HEK293 (cell line): Measurements from ENCODE around the gene GALE.

Experiments
- CTCF ChIA-PET: fragments of 350-600 bp; formaldehyde crosslinking; extraction: SDS; loops from one replicate; lab custom pipeline; 2021; ENCODE audit warnings: antibody characterized with exemption; lab: Yijun Ruan, JAX
- POLR2A ChIA-PET: fragments of 300-600 bp; formaldehyde crosslinking; extraction: SDS; loops from one replicate; lab custom pipeline; 2020; ENCODE audit warnings: antibody characterized with exemption, inconsistent platforms; lab: Yijun Ruan, JAX
- H3K27ac ChIP-seq: fragments of 200-500 bp; sonication (Bioruptor generic); 2 replicates; pipeline ENCODE4 v1.5.1; 2014; ENCODE audit warnings: low read depth, low read length, control low read depth, inconsistent platforms; ENCODE audit errors: extremely low read depth
- H3K36me3 ChIP-seq, 2 experiments: fragments of 200-500 bp in 1 of 2; sonication (Bioruptor generic) in 1 of 2; 1 replicate in 1 of 2; 2 replicates in 1 of 2; pipeline ENCODE4 v1.5.1; 2014 to 2017; ENCODE audit warnings: inconsistent platforms in 2 of 2, low read length in 2 of 2; ENCODE audit not compliant: control insufficient read depth in 2 of 2, insufficient read depth in 1 of 2
- H3K4me1 ChIP-seq: fragments of 200-500 bp; sonication (Bioruptor generic); 2 replicates; pipeline ENCODE4 v1.5.1; 2014; ENCODE audit warnings: mild to moderate bottlenecking, low read length, inconsistent platforms; ENCODE audit not compliant: control insufficient read depth, insufficient read depth
- H3K4me3 ChIP-seq: 2 replicates; pipeline ENCODE4 v1.5.1; 2011; ENCODE audit warnings: low read depth, mild to moderate bottlenecking, control low read depth, low read length, moderate library complexity
- H3K9me3 ChIP-seq: fragments of 200-500 bp; sonication (Bioruptor generic); 2 replicates; pipeline ENCODE4 v1.5.1; 2014; ENCODE audit warnings: low read depth, low read length, inconsistent platforms; ENCODE audit not compliant: control insufficient read depth, insufficient read depth
- BCL11B ChIP-seq: fragments of 450-650 bp; formaldehyde crosslinking; IDR thresholded peaks from 2 replicates; pipeline ENCODE4 v1.5.1; 2016; ENCODE audit warnings: low read depth, missing biosample characterization, missing genetic modification characterization
- EGR2 ChIP-seq: fragments of 450-650 bp; formaldehyde crosslinking; IDR thresholded peaks from 2 replicates; pipeline ENCODE4 v1.5.1; 2016; ENCODE audit warnings: low read depth, missing biosample characterization, missing genetic modification characterization
- GLIS1 ChIP-seq: fragments of 450-650 bp; formaldehyde crosslinking; IDR thresholded peaks from 2 replicates; pipeline ENCODE4 v1.5.1; 2016; ENCODE audit warnings: missing biosample characterization, missing genetic modification characterization
- GLIS2 ChIP-seq: fragments of 450-650 bp; formaldehyde crosslinking; IDR thresholded peaks from 2 replicates; pipeline ENCODE4 v1.5.1; 2016; ENCODE audit warnings: missing biosample characterization, missing genetic modification characterization
- KLF16 ChIP-seq: fragments of 450-650 bp; formaldehyde crosslinking; IDR thresholded peaks from 2 replicates; pipeline ENCODE4 v1.5.1; 2017; ENCODE audit warnings: missing biosample characterization, missing genetic modification characterization
- KLF8 ChIP-seq: fragments of 450-650 bp; formaldehyde crosslinking; IDR thresholded peaks from 2 replicates; pipeline ENCODE4 v1.5.1; 2016; ENCODE audit warnings: missing biosample characterization, missing genetic modification characterization
- KLF9 ChIP-seq: fragments of 450-650 bp; formaldehyde crosslinking; IDR thresholded peaks from 2 replicates; pipeline ENCODE4 v1.5.1; 2016; ENCODE audit warnings: missing biosample characterization, missing genetic modification characterization, low read depth
- OSR2 ChIP-seq: fragments of 450-650 bp; formaldehyde crosslinking; IDR thresholded peaks from 2 replicates; pipeline ENCODE4 v1.5.1; 2016; ENCODE audit warnings: missing biosample characterization, missing genetic modification characterization
- SP7 ChIP-seq: fragments of 450-650 bp; formaldehyde crosslinking; IDR thresholded peaks from 2 replicates; pipeline ENCODE4 v1.5.1; 2016; ENCODE audit warnings: missing biosample characterization, missing genetic modification characterization
- ZBTB20 ChIP-seq: fragments of 450-650 bp; formaldehyde crosslinking; IDR thresholded peaks from 2 replicates; pipeline ENCODE4 v1.5.1; 2016; ENCODE audit warnings: missing biosample characterization, missing genetic modification characterization
- ZBTB21 ChIP-seq: fragments of 450-650 bp; formaldehyde crosslinking; IDR thresholded peaks from 2 replicates; pipeline ENCODE4 v1.5.1; 2017; ENCODE audit warnings: missing biosample characterization, missing genetic modification characterization
- ZBTB7A ChIP-seq: fragments of 450-650 bp; formaldehyde crosslinking; IDR thresholded peaks from 2 replicates; pipeline ENCODE4 v1.5.1; 2016; ENCODE audit warnings: low read depth, missing biosample characterization, missing genetic modification characterization
- ZBTB8A ChIP-seq: fragments of 450-650 bp; formaldehyde crosslinking; IDR thresholded peaks from 2 replicates; pipeline ENCODE4 v1.5.1; 2016; ENCODE audit warnings: missing biosample characterization, missing genetic modification characterization
- ZEB2 ChIP-seq: fragments of 450-650 bp; formaldehyde crosslinking; IDR thresholded peaks from 2 replicates; pipeline ENCODE4 v1.5.1; 2016; ENCODE audit warnings: missing biosample characterization, missing genetic modification characterization
- ZFHX2 ChIP-seq: fragments of 450-650 bp; formaldehyde crosslinking; conservative IDR thresholded peaks from 2 replicates; pipeline ENCODE4 v1.5.1; 2016; ENCODE audit warnings: missing biosample characterization, missing genetic modification characterization
- ZFP37 ChIP-seq: fragments of 450-650 bp; formaldehyde crosslinking; IDR thresholded peaks from 2 replicates; pipeline ENCODE4 v1.5.1; 2016; ENCODE audit warnings: missing biosample characterization, missing genetic modification characterization
- ZFP69B ChIP-seq: fragments of 450-650 bp; formaldehyde crosslinking; IDR thresholded peaks from 2 replicates; pipeline ENCODE4 v1.5.1; 2016; ENCODE audit warnings: missing biosample characterization, missing genetic modification characterization
- ZNF114 ChIP-seq: fragments of 450-650 bp; formaldehyde crosslinking; IDR thresholded peaks from 2 replicates; pipeline ENCODE4 v1.5.0; 2017; ENCODE audit warnings: missing biosample characterization, missing genetic modification characterization
- ZNF133 ChIP-seq: fragments of 450-650 bp; formaldehyde crosslinking; IDR thresholded peaks from 2 replicates; pipeline ENCODE4 v1.5.1; 2016; ENCODE audit warnings: missing biosample characterization, missing genetic modification characterization
- ZNF140 ChIP-seq: fragments of 450-650 bp; formaldehyde crosslinking; IDR thresholded peaks from 2 replicates; pipeline ENCODE4 v1.5.1; 2016; ENCODE audit warnings: missing biosample characterization, missing genetic modification characterization
- ZNF292 ChIP-seq: fragments of 450-650 bp; formaldehyde crosslinking; IDR thresholded peaks from 2 replicates; pipeline ENCODE4 v1.5.1; 2016; ENCODE audit warnings: low read depth, missing biosample characterization, missing genetic modification characterization, borderline replicate concordance
- ZNF366 ChIP-seq: fragments of 450-650 bp; formaldehyde crosslinking; conservative IDR thresholded peaks from 2 replicates; pipeline ENCODE4 v1.5.1; 2016; ENCODE audit warnings: missing biosample characterization, missing genetic modification characterization
- ZNF423 ChIP-seq: fragments of 450-650 bp; formaldehyde crosslinking; IDR thresholded peaks from 2 replicates; pipeline ENCODE4 v1.5.1; 2016; ENCODE audit warnings: missing biosample characterization, missing genetic modification characterization
- ZNF701 ChIP-seq: fragments of 450-650 bp; formaldehyde crosslinking; IDR thresholded peaks from 2 replicates; pipeline ENCODE4 v1.5.1; 2016; ENCODE audit warnings: missing biosample characterization, missing genetic modification characterization
- ZXDB ChIP-seq: fragments of 450-650 bp; formaldehyde crosslinking; IDR thresholded peaks from 2 replicates; pipeline ENCODE4 v1.5.1; 2016; ENCODE audit warnings: missing biosample characterization, missing genetic modification characterization
- TF ChIP-seq, protein P1 (sequence below): fragments of 450-650 bp; formaldehyde crosslinking; optimal IDR thresholded peaks from 2 replicates; pipeline ENCODE3; 2016; ENCODE audit warnings: missing biosample characterization, mild to moderate bottlenecking, missing genetic modification characterization
- TF ChIP-seq, protein P2 (sequence below): fragments of 450-650 bp; formaldehyde crosslinking; IDR thresholded peaks from 2 replicates; pipeline ENCODE4 v1.5.1; 2016; ENCODE audit warnings: missing biosample characterization, missing genetic modification characterization
- TF ChIP-seq, protein P3 (sequence below): fragments of 450-650 bp; formaldehyde crosslinking; IDR thresholded peaks from 2 replicates; pipeline ENCODE4 v1.5.1; 2016; ENCODE audit warnings: missing biosample characterization, missing genetic modification characterization
- TF ChIP-seq, protein P4 (sequence below): fragments of 450-650 bp; formaldehyde crosslinking; conservative IDR thresholded peaks from 2 replicates; pipeline ENCODE4 v1.5.1; 2016; ENCODE audit warnings: low read depth, missing biosample characterization, missing genetic modification characterization

The GALE gene

DNA sequence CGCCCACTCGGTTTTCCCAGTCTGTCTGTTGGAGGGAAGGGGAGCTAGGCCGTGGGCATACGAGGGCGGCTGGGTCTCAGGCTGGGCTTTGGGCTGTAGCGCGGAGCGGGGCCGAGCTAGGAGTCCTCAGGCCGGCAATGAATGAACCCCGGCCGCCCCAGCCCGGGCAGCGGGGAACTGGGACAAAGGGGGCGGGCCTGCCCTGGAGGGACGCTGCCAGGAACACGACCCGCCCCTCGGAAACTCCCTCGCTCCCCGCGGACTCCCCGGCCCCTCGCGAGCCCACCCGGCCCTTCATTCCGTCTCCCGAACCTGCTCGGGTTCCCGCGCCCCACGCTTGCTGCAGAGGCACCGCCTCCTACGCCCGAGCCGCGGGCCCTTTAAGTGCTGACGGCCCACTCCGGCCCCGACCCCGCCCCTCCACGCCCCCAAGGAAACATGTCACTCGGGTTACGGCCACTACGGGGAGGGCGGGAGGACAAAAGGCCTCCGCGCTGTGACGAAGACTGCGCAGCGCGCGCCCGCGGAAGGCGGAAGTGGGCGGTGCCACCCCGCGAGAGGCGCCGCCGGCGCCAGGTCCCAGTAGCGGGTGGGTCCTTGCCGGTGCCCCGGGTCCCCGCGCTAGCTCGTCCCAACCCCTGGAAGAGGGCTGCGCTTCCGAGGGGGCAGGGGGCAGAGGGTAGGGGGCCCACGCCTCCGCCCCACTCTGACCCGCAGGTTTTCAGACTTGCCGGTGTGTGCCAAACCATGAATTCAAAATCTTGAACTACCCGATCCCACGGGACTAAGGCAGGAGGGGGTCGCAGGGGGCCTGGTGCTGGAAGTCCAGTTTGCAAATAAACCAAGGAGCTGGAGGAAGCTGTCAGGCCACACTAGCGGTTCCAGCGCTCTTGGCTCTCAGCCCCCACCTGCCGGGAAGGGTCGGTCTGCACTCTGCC is at the start of gene GALE:
TSS of gene GALE (minus strand) at position 355 of the 938 bp plus-strand sequence. CDS start 1,747 bp downstream, outside the sequence.
- CTCF ChIA-PET: interaction anchor here (0.5 to 5.6 kb wide), 6 partner anchors 10 to 399 kb away, joined by 3 to 52 read pairs (median 3); no protein-coding TSS in a partner anchor
- Histone ChIP-seq H3K9me3 (no peaks in the 10 kb centered on the region), H3K27ac (peak within 1 kb of the TSS; percentile 59; the same call in 1 of the 2 replicates), H3K4me1 (peaks cover 3% of the 10 kb centered on the region; the same call in 1 of the 2 replicates), H3K36me3 (peaks cover 0 to 66% of the 10 kb centered on the region in 2 experiments; a peak in 2 of 3 replicates), H3K4me3 (peak within 1 kb of the TSS; percentile 80)
- POLR2A ChIA-PET: interaction anchor here (0.6 to 5.5 kb wide), 10 partner anchors 10 to 179 kb away, joined by 3 to 47 read pairs (median 6); partner anchors contain the start of genes HMGCL, LYPLA2, PITHD1 and SRSF10
- peak; percentile 82; the same call in 1 of the 2 replicates for TF ChIP-seq GLIS2 (tag by site-specific recombination)
- peak; percentile 31; the same call in 1 of the 2 replicates for TF ChIP-seq ZXDB (tag by site-specific recombination)
- TF ChIP-seq KLF9 (tag by site-specific recombination): peak; percentile 94
- peak; percentile 89 for TF ChIP-seq ZFHX2 (tag by site-specific recombination)
- TF ChIP-seq, protein P1, sequence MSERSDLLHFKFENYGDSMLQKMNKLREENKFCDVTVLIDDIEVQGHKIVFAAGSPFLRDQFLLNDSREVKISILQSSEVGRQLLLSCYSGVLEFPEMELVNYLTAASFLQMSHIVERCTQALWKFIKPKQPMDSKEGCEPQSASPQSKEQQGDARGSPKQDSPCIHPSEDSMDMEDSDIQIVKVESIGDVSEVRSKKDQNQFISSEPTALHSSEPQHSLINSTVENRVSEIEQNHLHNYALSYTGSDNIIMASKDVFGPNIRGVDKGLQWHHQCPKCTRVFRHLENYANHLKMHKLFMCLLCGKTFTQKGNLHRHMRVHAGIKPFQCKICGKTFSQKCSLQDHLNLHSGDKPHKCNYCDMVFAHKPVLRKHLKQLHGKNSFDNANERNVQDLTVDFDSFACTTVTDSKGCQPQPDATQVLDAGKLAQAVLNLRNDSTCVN: peak; percentile 97
- TF ChIP-seq KLF8 (tag by site-specific recombination): peak; percentile 70
- peak; percentile 58 for TF ChIP-seq SP7 (tag by site-specific recombination)
- TF ChIP-seq OSR2 (tag by site-specific recombination): 0 out of 2 replicates have a peak, but pooled peaks have one; percentile 24
- peak; percentile 93 for TF ChIP-seq ZBTB8A (tag by site-specific recombination)
- no peak for TF ChIP-seq ZNF701 (tag by site-specific recombination)
- TF ChIP-seq ZBTB20 (tag by site-specific recombination): peak; percentile 26; the same call in 1 of the 2 replicates
- TF ChIP-seq ZNF423 (tag by site-specific recombination): no peak
- TF ChIP-seq ZEB2 (tag by site-specific recombination): peak; percentile 34; the same call in 1 of the 2 replicates
- no peak for TF ChIP-seq ZNF366
- TF ChIP-seq ZNF292 (tag by site-specific recombination): no peak
- TF ChIP-seq BCL11B (tag by site-specific recombination): 0 out of 2 replicates have a peak, but pooled peaks have one; percentile 37
- peak; percentile 89 for TF ChIP-seq KLF16 (tag by site-specific recombination)
- TF ChIP-seq, protein P2, sequence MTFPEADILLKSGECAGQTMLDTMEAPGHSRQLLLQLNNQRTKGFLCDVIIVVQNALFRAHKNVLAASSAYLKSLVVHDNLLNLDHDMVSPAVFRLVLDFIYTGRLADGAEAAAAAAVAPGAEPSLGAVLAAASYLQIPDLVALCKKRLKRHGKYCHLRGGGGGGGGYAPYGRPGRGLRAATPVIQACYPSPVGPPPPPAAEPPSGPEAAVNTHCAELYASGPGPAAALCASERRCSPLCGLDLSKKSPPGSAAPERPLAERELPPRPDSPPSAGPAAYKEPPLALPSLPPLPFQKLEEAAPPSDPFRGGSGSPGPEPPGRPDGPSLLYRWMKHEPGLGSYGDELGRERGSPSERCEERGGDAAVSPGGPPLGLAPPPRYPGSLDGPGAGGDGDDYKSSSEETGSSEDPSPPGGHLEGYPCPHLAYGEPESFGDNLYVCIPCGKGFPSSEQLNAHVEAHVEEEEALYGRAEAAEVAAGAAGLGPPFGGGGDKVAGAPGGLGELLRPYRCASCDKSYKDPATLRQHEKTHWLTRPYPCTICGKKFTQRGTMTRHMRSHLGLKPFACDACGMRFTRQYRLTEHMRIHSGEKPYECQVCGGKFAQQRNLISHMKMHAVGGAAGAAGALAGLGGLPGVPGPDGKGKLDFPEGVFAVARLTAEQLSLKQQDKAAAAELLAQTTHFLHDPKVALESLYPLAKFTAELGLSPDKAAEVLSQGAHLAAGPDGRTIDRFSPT (tag by site-specific recombination): peak; percentile 94
- peak; percentile 84 for TF ChIP-seq EGR2 (tag by site-specific recombination)
- TF ChIP-seq ZFP69B: peak; percentile 72; the same call in 1 of the 2 replicates
- TF ChIP-seq GLIS1: peak; percentile 4; the same call in 1 of the 2 replicates
- peak; percentile 69 for TF ChIP-seq ZBTB21 (tag by site-specific recombination)
- no peak for TF ChIP-seq ZNF140 (tag by site-specific recombination)
- TF ChIP-seq ZNF133 (tag by site-specific recombination): no peak
- peak; percentile 45; the same call in 1 of the 2 replicates for TF ChIP-seq ZBTB7A (tag by site-specific recombination)
- no peak for TF ChIP-seq ZNF114 (tag by site-specific recombination)
- TF ChIP-seq, protein P3, sequence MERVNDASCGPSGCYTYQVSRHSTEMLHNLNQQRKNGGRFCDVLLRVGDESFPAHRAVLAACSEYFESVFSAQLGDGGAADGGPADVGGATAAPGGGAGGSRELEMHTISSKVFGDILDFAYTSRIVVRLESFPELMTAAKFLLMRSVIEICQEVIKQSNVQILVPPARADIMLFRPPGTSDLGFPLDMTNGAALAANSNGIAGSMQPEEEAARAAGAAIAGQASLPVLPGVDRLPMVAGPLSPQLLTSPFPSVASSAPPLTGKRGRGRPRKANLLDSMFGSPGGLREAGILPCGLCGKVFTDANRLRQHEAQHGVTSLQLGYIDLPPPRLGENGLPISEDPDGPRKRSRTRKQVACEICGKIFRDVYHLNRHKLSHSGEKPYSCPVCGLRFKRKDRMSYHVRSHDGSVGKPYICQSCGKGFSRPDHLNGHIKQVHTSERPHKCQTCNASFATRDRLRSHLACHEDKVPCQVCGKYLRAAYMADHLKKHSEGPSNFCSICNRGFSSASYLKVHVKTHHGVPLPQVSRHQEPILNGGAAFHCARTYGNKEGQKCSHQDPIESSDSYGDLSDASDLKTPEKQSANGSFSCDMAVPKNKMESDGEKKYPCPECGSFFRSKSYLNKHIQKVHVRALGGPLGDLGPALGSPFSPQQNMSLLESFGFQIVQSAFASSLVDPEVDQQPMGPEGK (tag by site-specific recombination): peak; percentile 76
- TF ChIP-seq, protein P4, sequence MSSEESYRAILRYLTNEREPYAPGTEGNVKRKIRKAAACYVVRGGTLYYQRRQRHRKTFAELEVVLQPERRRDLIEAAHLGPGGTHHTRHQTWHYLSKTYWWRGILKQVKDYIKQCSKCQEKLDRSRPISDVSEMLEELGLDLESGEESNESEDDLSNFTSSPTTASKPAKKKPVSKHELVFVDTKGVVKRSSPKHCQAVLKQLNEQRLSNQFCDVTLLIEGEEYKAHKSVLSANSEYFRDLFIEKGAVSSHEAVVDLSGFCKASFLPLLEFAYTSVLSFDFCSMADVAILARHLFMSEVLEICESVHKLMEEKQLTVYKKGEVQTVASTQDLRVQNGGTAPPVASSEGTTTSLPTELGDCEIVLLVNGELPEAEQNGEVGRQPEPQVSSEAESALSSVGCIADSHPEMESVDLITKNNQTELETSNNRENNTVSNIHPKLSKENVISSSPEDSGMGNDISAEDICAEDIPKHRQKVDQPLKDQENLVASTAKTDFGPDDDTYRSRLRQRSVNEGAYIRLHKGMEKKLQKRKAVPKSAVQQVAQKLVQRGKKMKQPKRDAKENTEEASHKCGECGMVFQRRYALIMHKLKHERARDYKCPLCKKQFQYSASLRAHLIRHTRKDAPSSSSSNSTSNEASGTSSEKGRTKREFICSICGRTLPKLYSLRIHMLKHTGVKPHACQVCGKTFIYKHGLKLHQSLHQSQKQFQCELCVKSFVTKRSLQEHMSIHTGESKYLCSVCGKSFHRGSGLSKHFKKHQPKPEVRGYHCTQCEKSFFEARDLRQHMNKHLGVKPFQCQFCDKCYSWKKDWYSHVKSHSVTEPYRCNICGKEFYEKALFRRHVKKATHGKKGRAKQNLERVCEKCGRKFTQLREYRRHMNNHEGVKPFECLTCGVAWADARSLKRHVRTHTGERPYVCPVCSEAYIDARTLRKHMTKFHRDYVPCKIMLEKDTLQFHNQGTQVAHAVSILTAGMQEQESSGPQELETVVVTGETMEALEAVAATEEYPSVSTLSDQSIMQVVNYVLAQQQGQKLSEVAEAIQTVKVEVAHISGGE (tag by site-specific recombination): peak; percentile 87
- TF ChIP-seq ZFP37 (tag by site-specific recombination): 0 out of 2 replicates have a peak, but pooled peaks have one; percentile 32
